Measurements from ENCODE around the gene DRICH1. TPM values are rescaled to one million over a fixed set of nuclear protein-coding genes. Genes with fewer than 3 reads are reported as not detected.
"Not testable (repeated sequence)": the region's sequence is repeated elsewhere in the genome, so short reads cannot be mapped to it uniquely, and the experiment has no call there.

The DRICH1 gene
- total and polyA plus RNA-seq, 11 donors, result 0.11 to 0.45 (median 0.32) TPM; not detected in 8

DNA sequence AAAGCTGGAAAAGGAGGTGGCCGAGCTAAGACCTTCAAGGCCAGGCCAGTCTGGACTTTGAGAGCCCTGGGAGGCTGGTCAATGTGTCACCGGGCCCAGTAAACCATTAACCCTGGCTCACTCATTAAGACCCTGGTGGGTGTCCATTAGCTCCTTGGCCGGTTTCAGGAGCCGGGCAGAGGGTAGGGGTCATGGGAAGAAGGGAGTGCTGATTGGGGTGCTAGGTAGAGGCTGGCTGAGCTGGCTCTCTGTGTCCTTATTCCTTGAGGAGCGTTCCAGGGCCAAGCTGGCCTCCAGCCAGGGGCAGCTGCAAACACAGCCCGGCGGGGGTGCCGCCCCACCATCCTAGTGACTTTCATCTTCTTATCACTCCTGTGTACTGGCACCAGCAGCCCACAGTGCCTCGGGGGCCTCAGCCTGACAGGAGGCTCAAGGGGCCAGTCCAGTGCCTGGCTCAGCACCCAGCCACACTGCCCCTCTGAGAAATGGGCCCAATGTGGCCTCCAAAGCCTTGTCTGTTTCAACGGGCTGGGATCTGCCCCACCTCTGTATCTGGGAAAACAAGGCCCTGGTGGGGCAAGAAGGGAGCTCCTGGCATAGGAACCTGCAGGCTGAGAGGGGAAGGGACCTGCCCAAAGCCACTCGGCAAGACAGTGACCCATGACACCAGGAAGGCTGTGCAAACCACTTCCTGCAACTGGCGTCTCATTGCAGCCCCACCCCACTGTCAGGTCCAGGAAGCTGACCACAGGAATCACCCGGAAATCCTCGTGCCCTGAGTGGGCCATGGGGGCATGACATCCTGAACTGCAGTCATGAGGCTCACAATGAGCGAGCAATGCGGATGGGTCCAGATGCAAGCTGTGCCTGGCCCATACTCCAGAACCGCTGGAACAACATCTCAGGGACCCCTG is 43.6 kb upstream of the DRICH1 start:
- Histone ChIP-seq H3K4me3 (no peak overlapping the region), H3K27ac (no peak overlapping the region), H3K36me3 (peaks cover 0 to 8% (median 0%) of the 10 kb centered on the region in 9 donors), H3K9me3 (no peaks in the 10 kb centered on the region), H3K27me3 (no peaks in the 10 kb centered on the region), H3K4me1 (peaks cover 0 to 10% (median 0%) of the 10 kb centered on the region in 12 donors)
- intact Hi-C loops (cut with DNase I), result loop anchor here in 1 of 10 donors (10.0 kb wide), 1 partner anchor 929 kb away; the partner anchor contains the start of gene GGT1
- DNase-seq (no peak), ATAC-seq (peak in 3 of 4 donors; percentile 38 to 48 (median 46))
- TF ChIP-seq POLR2A (IDR thresholded peaks at IDR 0.05), result no peak
- TF ChIP-seq, protein P1, sequence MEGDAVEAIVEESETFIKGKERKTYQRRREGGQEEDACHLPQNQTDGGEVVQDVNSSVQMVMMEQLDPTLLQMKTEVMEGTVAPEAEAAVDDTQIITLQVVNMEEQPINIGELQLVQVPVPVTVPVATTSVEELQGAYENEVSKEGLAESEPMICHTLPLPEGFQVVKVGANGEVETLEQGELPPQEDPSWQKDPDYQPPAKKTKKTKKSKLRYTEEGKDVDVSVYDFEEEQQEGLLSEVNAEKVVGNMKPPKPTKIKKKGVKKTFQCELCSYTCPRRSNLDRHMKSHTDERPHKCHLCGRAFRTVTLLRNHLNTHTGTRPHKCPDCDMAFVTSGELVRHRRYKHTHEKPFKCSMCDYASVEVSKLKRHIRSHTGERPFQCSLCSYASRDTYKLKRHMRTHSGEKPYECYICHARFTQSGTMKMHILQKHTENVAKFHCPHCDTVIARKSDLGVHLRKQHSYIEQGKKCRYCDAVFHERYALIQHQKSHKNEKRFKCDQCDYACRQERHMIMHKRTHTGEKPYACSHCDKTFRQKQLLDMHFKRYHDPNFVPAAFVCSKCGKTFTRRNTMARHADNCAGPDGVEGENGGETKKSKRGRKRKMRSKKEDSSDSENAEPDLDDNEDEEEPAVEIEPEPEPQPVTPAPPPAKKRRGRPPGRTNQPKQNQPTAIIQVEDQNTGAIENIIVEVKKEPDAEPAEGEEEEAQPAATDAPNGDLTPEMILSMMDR (IDR thresholded peaks at IDR 0.05), result no peak
- WGBS, 4 donors, result 62 to 79% (median 73%) methylated on average over 8 to 17 of the region's 17 CpGs

DNA sequence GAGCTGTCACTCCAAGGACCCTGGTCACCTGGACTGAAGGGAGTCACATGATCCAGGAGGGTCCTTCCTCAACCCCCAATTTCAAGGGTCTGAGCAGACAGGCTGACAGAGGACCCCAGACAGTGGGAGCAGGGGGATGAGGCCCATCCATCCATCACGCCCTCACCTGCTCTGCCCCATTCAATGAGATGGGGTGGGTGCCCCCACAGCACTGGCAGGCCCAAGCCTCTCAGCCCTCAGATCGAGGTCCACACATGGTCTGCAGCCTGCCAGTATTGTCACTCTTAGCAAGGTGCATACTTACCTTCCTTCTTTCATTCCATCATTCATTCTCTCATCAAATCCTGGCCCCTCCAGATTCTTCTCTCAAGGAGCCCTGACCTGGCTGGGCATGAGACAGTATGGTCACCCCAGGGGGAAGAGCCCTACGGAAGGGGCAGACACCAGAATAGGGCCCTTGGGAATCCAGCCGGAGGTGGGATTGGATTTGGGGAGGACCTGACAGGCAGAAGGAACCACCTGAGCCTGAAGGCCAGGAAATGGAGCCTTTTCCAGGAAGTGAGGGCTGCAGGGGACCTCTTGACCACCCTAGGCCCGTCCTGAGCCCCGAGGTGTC is 42.9 kb upstream of the DRICH1 start:
- not testable (repeated sequence) for ATAC-seq, H3K9me3 ChIP-seq, DNase-seq, H3K27me3 ChIP-seq, H3K4me3 ChIP-seq, H3K36me3 ChIP-seq, H3K27ac ChIP-seq, H3K4me1 ChIP-seq
- 89 to 96% (median 94%) methylated on average over 6 of the region's 6 CpGs for WGBS, 4 donors
- intact Hi-C loops (cut with DNase I), result loop anchor here in 1 of 10 donors (10.0 kb wide), 1 partner anchor 930 kb away; the partner anchor contains the start of gene GGT1

DNA sequence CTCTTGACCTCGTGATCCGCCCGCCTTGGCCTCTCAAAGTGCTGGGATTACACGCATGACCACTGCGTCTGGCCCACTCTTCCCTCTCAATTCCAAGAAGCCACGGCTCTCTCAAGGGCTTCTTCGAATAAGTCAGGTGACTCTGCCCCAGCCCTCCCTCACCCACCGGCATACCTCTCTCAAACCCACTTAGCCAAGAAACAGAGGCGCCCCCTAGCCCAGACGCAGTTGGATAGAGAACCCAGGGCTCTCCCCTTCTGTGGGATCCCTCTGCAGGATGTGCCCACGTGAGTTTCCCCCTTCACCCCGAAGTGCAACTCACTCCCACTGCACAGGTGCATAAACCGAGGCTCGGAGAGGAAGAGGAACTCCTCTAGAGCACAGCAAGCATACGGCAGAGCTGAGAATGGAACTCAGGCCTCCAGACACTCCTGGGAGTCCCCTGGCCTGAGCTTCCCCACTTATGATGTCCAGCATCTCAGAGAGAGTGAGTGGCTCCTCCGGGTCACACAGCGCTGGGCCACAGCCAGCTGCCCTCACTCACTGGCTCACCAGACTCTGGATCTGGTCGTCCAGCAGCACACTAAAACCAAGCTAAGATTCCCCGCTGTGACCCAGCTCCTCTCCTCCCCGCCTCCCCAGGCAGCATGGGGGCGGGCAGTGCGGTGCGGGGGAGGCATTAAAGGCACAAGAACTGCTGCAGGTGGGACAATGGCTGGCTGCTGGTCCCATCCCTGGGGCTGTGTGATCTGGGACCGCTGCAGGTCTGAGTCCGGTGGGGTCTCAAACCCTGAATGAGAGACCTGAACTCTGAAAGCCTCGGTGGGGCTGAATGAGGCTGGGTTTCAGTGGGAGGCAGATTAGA is 41.9 kb upstream of the DRICH1 start:
- Histone ChIP-seq H3K27me3 (no peaks in the 10 kb centered on the region), H3K4me3 (no peak overlapping the region), H3K27ac (no peak overlapping the region), H3K9me3 (no peaks in the 10 kb centered on the region), H3K36me3 (peaks cover 0 to 5% (median 0%) of the 10 kb centered on the region in 9 donors), H3K4me1 (peaks cover 0 to 10% (median 0%) of the 10 kb centered on the region in 12 donors)
- intact Hi-C loops (cut with DNase I), result loop anchor here in 1 of 10 donors (10.0 kb wide), 1 partner anchor 931 kb away; the partner anchor contains the start of gene GGT1
- ATAC-seq (no peak), DNase-seq (no peak)
- 83 to 90% (median 88%) methylated on average over 17 to 26 of the region's 26 CpGs for WGBS, 4 donors
- no peak for TF ChIP-seq POLR2A (IDR thresholded peaks at IDR 0.05)
- TF ChIP-seq, protein P1 (IDR thresholded peaks at IDR 0.05), result no peak

DNA sequence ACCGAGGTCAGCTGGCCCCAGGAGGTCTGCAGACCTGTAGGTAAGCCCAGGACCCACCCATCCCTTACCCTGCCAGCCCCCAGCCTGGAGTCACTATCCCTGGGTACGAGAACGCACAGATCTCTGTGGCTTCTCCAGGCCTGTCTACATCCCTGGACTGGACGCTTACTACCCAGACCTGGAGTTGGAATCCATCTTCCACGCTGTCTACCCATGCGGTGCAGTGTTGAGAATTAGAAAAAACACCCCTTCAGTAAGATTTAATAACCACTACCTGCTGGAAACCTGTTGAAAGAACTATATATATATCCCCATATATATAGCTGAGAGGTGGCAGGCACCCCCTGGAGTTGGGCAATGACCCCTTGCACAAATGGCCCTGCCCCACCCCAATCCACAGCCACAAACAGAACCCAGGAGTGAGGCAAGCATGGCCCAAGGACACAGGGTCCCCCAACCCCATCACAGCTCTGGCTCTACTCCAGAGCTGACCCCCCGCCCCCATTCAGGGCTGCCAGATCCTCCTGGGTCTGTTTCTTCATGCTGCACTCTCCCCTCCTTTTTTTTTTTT is 41.0 kb upstream of the DRICH1 start:
- Histone ChIP-seq H3K27ac (no peak overlapping the region), H3K4me3 (no peak overlapping the region), H3K4me1 (peaks cover 0 to 10% (median 0%) of the 10 kb centered on the region in 12 donors), H3K27me3 (no peaks in the 10 kb centered on the region), H3K9me3 (no peaks in the 10 kb centered on the region), H3K36me3 (peaks cover 0 to 5% (median 0%) of the 10 kb centered on the region in 9 donors)
- intact Hi-C loops (cut with DNase I), result loop anchor here in 1 of 10 donors (10.0 kb wide), 1 partner anchor 932 kb away; the partner anchor contains the start of gene GGT1
- DNase-seq (no peak), ATAC-seq (no peak)
- 84 to 94% (median 89%) methylated on average over 7 of the region's 7 CpGs for WGBS, 4 donors
- no peak for TF ChIP-seq POLR2A (IDR thresholded peaks at IDR 0.05)
- TF ChIP-seq, protein P1 (IDR thresholded peaks at IDR 0.05), result no peak

DNA sequence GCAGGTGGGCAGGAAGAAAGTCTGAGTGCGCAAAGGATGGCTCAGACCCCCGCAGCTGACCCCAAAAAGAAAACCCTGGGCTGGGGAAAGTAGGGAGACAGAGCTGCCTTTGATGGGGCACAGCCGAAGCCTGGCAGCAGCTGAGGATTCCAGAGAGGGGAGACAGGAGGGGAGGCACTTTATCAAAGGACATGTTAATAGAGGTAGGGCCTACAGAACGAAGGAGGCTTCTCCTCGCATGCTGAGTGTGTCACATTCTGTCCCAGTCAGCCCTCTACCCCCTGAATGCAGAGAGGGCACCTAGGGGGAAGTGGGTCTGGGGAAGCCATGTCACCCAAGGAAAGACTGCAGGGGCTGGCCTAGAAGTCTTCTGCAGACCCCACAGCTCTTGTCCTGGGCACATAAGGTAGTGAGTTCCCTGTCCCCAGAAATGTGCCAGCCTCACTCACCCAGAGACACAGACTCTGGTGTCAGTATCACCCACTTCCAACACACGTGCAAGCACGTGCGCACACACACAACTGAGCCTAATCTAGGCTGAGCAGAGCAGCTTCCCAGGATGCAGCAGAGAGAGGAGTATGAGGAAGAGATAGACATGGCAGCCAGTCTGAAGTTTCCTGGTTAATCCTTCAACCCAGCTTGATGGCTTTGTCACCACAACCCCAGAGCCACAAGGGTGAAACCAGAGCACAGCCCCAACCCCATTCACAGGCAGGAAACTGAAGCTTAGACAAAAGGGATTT is 40.4 kb upstream of the DRICH1 start:
- H3K27ac ChIP-seq, H3K9me3 ChIP-seq, H3K4me1 ChIP-seq, H3K27me3 ChIP-seq, ATAC-seq, DNase-seq, H3K36me3 ChIP-seq, H3K4me3 ChIP-seq: not testable (repeated sequence)
- intact Hi-C loops (cut with DNase I), result loop anchor here in 1 of 10 donors (10.0 kb wide), 1 partner anchor 932 kb away; the partner anchor contains the start of gene GGT1
- 80 to 90% (median 85%) methylated on average over 8 of the region's 8 CpGs for WGBS, 4 donors

DNA sequence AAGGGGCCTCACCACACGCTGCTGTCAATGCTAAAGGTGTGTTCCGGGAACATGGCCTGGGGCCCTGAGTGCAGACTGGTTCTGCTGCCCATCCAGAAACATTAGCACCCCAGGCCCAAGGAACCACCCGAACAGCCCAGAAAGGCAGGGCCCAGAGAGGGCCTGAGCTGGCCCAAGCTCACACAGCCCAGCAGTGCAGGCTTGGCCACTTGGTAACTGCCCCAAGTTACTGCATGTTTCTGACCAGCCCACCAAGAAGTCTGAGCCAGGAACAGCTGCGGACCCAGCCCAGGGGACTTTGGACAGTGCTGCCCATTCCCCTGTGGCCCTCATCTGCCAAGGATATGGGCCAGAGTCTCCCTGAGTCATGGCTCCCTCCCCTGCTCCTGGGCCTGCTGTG is 39.3 kb upstream of the DRICH1 start:
- intact Hi-C loops (cut with DNase I), result loop anchor here in 1 of 10 donors (10.0 kb wide), 1 partner anchor 933 kb away; the partner anchor contains the start of gene GGT1
- H3K36me3 ChIP-seq, H3K27ac ChIP-seq, H3K27me3 ChIP-seq, DNase-seq, H3K4me3 ChIP-seq, H3K4me1 ChIP-seq, H3K9me3 ChIP-seq: not testable (repeated sequence)
- 79% methylated on average over 2 of the region's 4 CpGs; no CpG with 5 or more reads in 3 of the 4 donors for WGBS, 4 donors
- peak in 2 of 4 donors; percentile 8 to 21 for ATAC-seq

All from heart left ventricle (tissue), 16 donors.